SK-N-SH (cell line): ENCODE measurements around the gene SFMBT2. TPM values are rescaled to one million over a fixed set of nuclear protein-coding genes. Genes with fewer than 3 reads are reported as not detected.

Experiments
- CTCF ChIA-PET: fragments of 300-600, 350-600 bp; formaldehyde crosslinking; extraction: SDS; loops from one replicate; lab custom pipeline; 2021; lab: Yijun Ruan, JAX
- POLR2A ChIA-PET: fragments of 350-600 bp; sonication (Branson Sonifier 250); formaldehyde crosslinking; extraction: SDS; loops from one replicate; lab custom pipeline; 2020; ENCODE audit warnings: antibody characterized with exemption, inconsistent platforms; lab: Yijun Ruan, JAX
- DNase-seq: peaks from one replicate; pipeline ENCODE4 v3.0.0; 2012
- H2AFZ ChIP-seq: fragments of 200-600 bp; sonication (generic); 2 replicates; pipeline ENCODE4 v1.8.1; 2016; ENCODE audit warnings: antibody characterized with exemption, mild to moderate bottlenecking, low read depth
- H3F3A ChIP-seq: fragments of 200-600 bp; sonication (generic); replicated peaks from 2 replicates; pipeline ENCODE3; 2016; ENCODE audit warnings: antibody characterized with exemption, mild to moderate bottlenecking; ENCODE audit not compliant: insufficient read depth
- H3K27ac ChIP-seq, 2 experiments: fragments of 200-500 bp in 1 of 2; fragments of 200-600 bp in 1 of 2; sonication (Bioruptor generic) in 1 of 2; sonication (generic), shearing (Covaris generic) in 1 of 2; 2 replicates each; pipeline versions ENCODE4 v1.5.1 to v1.6.1; 2014 to 2016; ENCODE audit warnings: low read depth in 2 of 2, inconsistent platforms in 1 of 2, low read length in 1 of 2, mild to moderate bottlenecking in 1 of 2, mixed read lengths in 1 of 2
- H3K27me3 ChIP-seq: fragments of 200-600 bp; sonication (generic), shearing (Covaris generic); 2 replicates; pipeline ENCODE4 v1.6.1; 2016; ENCODE audit warnings: mixed run types; ENCODE audit not compliant: insufficient read depth
- H3K36me3 ChIP-seq, 2 experiments: fragments of 200-500 bp in 1 of 2; fragments of 200-600 bp in 1 of 2; sonication (Bioruptor generic) in 1 of 2; sonication (generic) in 1 of 2; replicated peaks in 1 of 2; 2 replicates each; pipeline versions ENCODE3 to v1.5.1; 2014 to 2016; ENCODE audit warnings: low read length in 1 of 2, mild to moderate bottlenecking in 1 of 2; ENCODE audit not compliant: insufficient read depth in 2 of 2, control insufficient read depth in 1 of 2
- H3K4me1 ChIP-seq, 2 experiments: fragments of 200-500 bp in 1 of 2; fragments of 200-600 bp in 1 of 2; sonication (Bioruptor generic) in 1 of 2; sonication (generic), shearing (Covaris generic) in 1 of 2; 2 replicates each; pipeline versions ENCODE4 v1.5.1 to v1.6.1; 2014 to 2016; ENCODE audit warnings: low read depth in 1 of 2, low read length in 1 of 2, mixed run types in 1 of 2; ENCODE audit not compliant: insufficient read depth in 2 of 2, control insufficient read depth in 1 of 2
- H3K4me2 ChIP-seq: fragments of 200-600 bp; sonication (generic), shearing (Covaris generic); 2 replicates; pipeline ENCODE4 v1.6.1; 2017; ENCODE audit warnings: mixed run types
- H3K4me3 ChIP-seq, 2 experiments: fragments of 200-500 bp in 1 of 2; fragments of 200-600 bp in 1 of 2; sonication (Bioruptor generic) in 1 of 2; sonication (generic), shearing (Covaris generic) in 1 of 2; 2 replicates each; pipeline versions ENCODE4 v1.5.1 to v1.8.1; 2014 to 2016; ENCODE audit warnings: low read depth in 2 of 2, inconsistent platforms in 1 of 2, low read length in 1 of 2, mild to moderate bottlenecking in 1 of 2, mixed read lengths in 1 of 2, moderate library complexity in 1 of 2
- H3K79me2 ChIP-seq: fragments of 200-600 bp; sonication (generic); 2 replicates; pipeline ENCODE4 v1.8.1; 2017; ENCODE audit warnings: mild to moderate bottlenecking; ENCODE audit not compliant: insufficient read depth
- H3K9ac ChIP-seq: fragments of 200-600 bp; sonication (generic); 2 replicates; pipeline ENCODE4 v1.6.1; 2017; ENCODE audit warnings: mixed run types
- H3K9me2 ChIP-seq: fragments of 200-600 bp; sonication (generic); 2 replicates; pipeline ENCODE4 v1.6.1; 2017; ENCODE audit warnings: mixed run types
- H3K9me3 ChIP-seq: fragments of 200-600 bp; sonication (generic); 2 replicates; pipeline ENCODE4 v1.6.1; 2017; ENCODE audit warnings: mixed run types, mild to moderate bottlenecking, moderate library complexity
- H4K20me1 ChIP-seq: fragments of 200-600 bp; sonication (generic); 2 replicates; pipeline ENCODE4 v1.6.1; 2017; ENCODE audit warnings: mild to moderate bottlenecking, mixed run types; ENCODE audit not compliant: insufficient read depth
- CHD2 ChIP-seq: fragments of 150-350 bp; IDR thresholded peaks from 2 replicates; pipeline ENCODE4 v1.6.1; 2018; ENCODE audit warnings: low read length; ENCODE audit not compliant: partially characterized antibody
- CTCF ChIP-seq: fragments of 200-600 bp; sonication (generic); IDR thresholded peaks from 2 replicates; pipeline ENCODE4 v1.6.1; 2017; ENCODE audit warnings: antibody characterized with exemption, mild to moderate bottlenecking, moderate library complexity
- EP300 ChIP-seq, 2 experiments: IDR thresholded peaks; 2 replicates each; pipeline versions ENCODE4 v1.4.0 to v1.6.1; 2012; ENCODE audit warnings: borderline replicate concordance in 1 of 2, low read depth in 1 of 2, low read length in 1 of 2
- FOXM1 ChIP-seq: IDR thresholded peaks from 2 replicates; pipeline ENCODE4 v1.4.0; 2012; ENCODE audit warnings: low read depth, mild to moderate bottlenecking
- JUND ChIP-seq: IDR thresholded peaks from 2 replicates; pipeline ENCODE4 v1.4.0; 2012
- RAD21 ChIP-seq: IDR thresholded peaks from 2 replicates; pipeline ENCODE4 v1.6.1; 2012; ENCODE audit warnings: mild to moderate bottlenecking, low read length
- REST ChIP-seq: IDR thresholded peaks from 2 replicates; pipeline ENCODE4 v1.6.1; 2012; ENCODE audit warnings: mild to moderate bottlenecking, low read depth, low read length, moderate library complexity
- RFX5 ChIP-seq: IDR thresholded peaks from 2 replicates; pipeline ENCODE4 v1.6.1; 2012; ENCODE audit warnings: mild to moderate bottlenecking, improper control_type of control experiment, low read length
- SIN3A ChIP-seq: IDR thresholded peaks from 2 replicates; pipeline ENCODE4 v1.6.1; 2012; ENCODE audit warnings: low read depth, mild to moderate bottlenecking, low read length, moderate library complexity, borderline replicate concordance
- TAF1 ChIP-seq: IDR thresholded peaks from 2 replicates; pipeline ENCODE4 v1.6.1; 2012; ENCODE audit warnings: low read depth, mild to moderate bottlenecking, low read length, moderate library complexity, borderline replicate concordance
- TCF12 ChIP-seq: IDR thresholded peaks from 2 replicates; pipeline ENCODE4 v1.4.0; 2012
- ZBTB33 ChIP-seq: IDR thresholded peaks from 2 replicates; pipeline ENCODE4 v1.4.0; 2012; ENCODE audit warnings: low read depth, borderline replicate concordance
- WGBS: methylation state at CpG from one replicate; pipeline ENCODE4 v1.1.6; 2017; ENCODE audit warnings: low lambda C conversion rate; 5-methylcytosine and 5-hydroxymethylcytosine counted together
- polyA plus RNA-seq, 3 experiments: library from polyadenylated mRNA; depleted of rRNA; stranded (reverse); fragments of >200 nt; gene quantifications; 2 replicates each; pipeline ENCODE4 v1.2.3, GENCODE V29; 2012

The SFMBT2 gene
- polyA plus RNA-seq, 1 of the 3 experiments (the other 2 are of a cell fraction), result 0.20 TPM

GRCh38 chr10:7412237-7412927 lies 1.5 kb upstream of the SFMBT2 start:
- no peaks in the 10 kb centered on the region for H4K20me1 ChIP-seq
- DNase-seq, result peak; percentile 38
- H3K9ac ChIP-seq, result no peak overlapping the region
- no peaks in the 10 kb centered on the region for H3K9me2 ChIP-seq
- no peak overlapping the region for H2AFZ ChIP-seq
- H3K79me2 ChIP-seq, result no peaks in the 10 kb centered on the region
- peaks cover 38% of the 10 kb centered on the region for H3K27me3 ChIP-seq
- ChIA-PET CTCF (interaction anchor here (0.9 to 6.9 kb wide), 8 partner anchors 11 to 496 kb away, joined by 3 to 72 read pairs (median 4); no protein-coding TSS in a partner anchor), POLR2A (no interaction called here)
- H3K27ac ChIP-seq, result no peak overlapping the region
- WGBS, result 52% methylated on average over 6 of the region's 51 CpGs
- H3K4me3 ChIP-seq, result no peak overlapping the region
- H3K36me3 ChIP-seq, result no peaks in the 10 kb centered on the region
- TF ChIP-seq REST (no peak), RAD21 (no peak), CHD2 (no peak), SIN3A (no peak), ZBTB33 (no peak), JUND (no peak), CTCF (no peak), TCF12 (no peak), FOXM1 (no peak), RFX5 (no peak), TAF1 (no peak), EP300 (IDR thresholded peaks at IDR 0.05; ENCODE audit: borderline replicate concordance in 1 of 2, low read depth in 1 of 2, low read length in 1 of 2) (no peak)
- H3K9me3 ChIP-seq, result no peaks in the 10 kb centered on the region
- no peak overlapping the region for H3K4me2 ChIP-seq
- H3F3A ChIP-seq, result no peaks in the 10 kb centered on the region
- H3K4me1 ChIP-seq, result peaks cover 0 to 12% of the 10 kb centered on the region in 2 experiments; a peak in 1 of 4 replicates
